HepG2 (cell line): ENCODE data around the gene ANXA11. TPM values are rescaled to one million over a fixed set of nuclear protein-coding genes. Genes with fewer than 3 reads are reported as not detected.

ENCODE experiments used
- ATF1 ChIP-seq: IDR thresholded peaks from 2 replicates; pipeline ENCODE4 v1.6.1; 2016; ENCODE audit warnings: mild to moderate bottlenecking, control low read depth
- CHD2 ChIP-seq: IDR thresholded peaks from 2 replicates; pipeline ENCODE4 v1.6.1; 2011; ENCODE audit warnings: low read depth, low read length, improper control_type of control experiment
- ESRRA ChIP-seq: sonication (generic); formaldehyde crosslinking; IDR thresholded peaks from 2 replicates; pipeline ENCODE4 v1.5.1; 2020; ENCODE audit warnings: mild to moderate bottlenecking, low read depth, missing genetic modification reagents
- GATAD2A ChIP-seq: IDR thresholded peaks from 2 replicates; pipeline ENCODE4 v1.6.1; 2016
- HINFP ChIP-seq: sonication (generic); formaldehyde crosslinking; IDR thresholded peaks from 2 replicates; pipeline ENCODE4 v1.4.0; 2020; ENCODE audit warnings: low read depth, mild to moderate bottlenecking, missing genetic modification reagents
- MYPOP ChIP-seq: sonication (generic); formaldehyde crosslinking; IDR thresholded peaks from 2 replicates; pipeline ENCODE4 v1.8.1; 2023; ENCODE audit warnings: mild to moderate bottlenecking, moderate library complexity, missing genetic modification reagents
- PAXIP1 ChIP-seq: sonication (generic); formaldehyde crosslinking; conservative IDR thresholded peaks from 2 replicates; pipeline ENCODE4 v1.4.0; 2020; ENCODE audit warnings: mild to moderate bottlenecking, missing genetic modification reagents, moderate library complexity
- TFDP1 ChIP-seq: IDR thresholded peaks from 2 replicates; pipeline ENCODE4 v1.6.1; 2016; ENCODE audit warnings: missing compliant biosample characterization, missing genetic modification reagents, borderline replicate concordance
- TMF1 ChIP-seq: sonication (generic); formaldehyde crosslinking; IDR thresholded peaks from 2 replicates; pipeline ENCODE4 v1.8.1; 2022; ENCODE audit warnings: low read depth, missing genetic modification reagents
- ZBTB7B ChIP-seq: sonication (generic); formaldehyde crosslinking; IDR thresholded peaks from 2 replicates; pipeline ENCODE4 v1.4.0; 2020; ENCODE audit warnings: missing genetic modification reagents
- ZFX ChIP-seq: sonication (generic); formaldehyde crosslinking; IDR thresholded peaks from 2 replicates; pipeline ENCODE4 v1.4.0; 2020; ENCODE audit warnings: mild to moderate bottlenecking, low read depth, missing genetic modification reagents, moderate library complexity
- ZNF281 ChIP-seq: sonication (generic); formaldehyde crosslinking; IDR thresholded peaks from 2 replicates; pipeline ENCODE4 v1.4.0; 2020; ENCODE audit warnings: missing genetic modification reagents, borderline replicate concordance
- ZNF292 ChIP-seq: sonication (generic); formaldehyde crosslinking; IDR thresholded peaks from 2 replicates; pipeline ENCODE4 v1.8.1; 2022; ENCODE audit warnings: mild to moderate bottlenecking, low read depth, missing genetic modification reagents, borderline replicate concordance
- ZNF331 ChIP-seq: sonication (generic); formaldehyde crosslinking; IDR thresholded peaks from 2 replicates; pipeline ENCODE4 v1.4.0; 2020; ENCODE audit warnings: missing genetic modification reagents
- ZNF564 ChIP-seq: sonication (generic); formaldehyde crosslinking; IDR thresholded peaks from 2 replicates; pipeline ENCODE4 v1.8.1; 2023; ENCODE audit warnings: mild to moderate bottlenecking, missing genetic modification reagents
- ZNF766 ChIP-seq: sonication (generic); formaldehyde crosslinking; IDR thresholded peaks from 2 replicates; pipeline ENCODE4 v1.5.0; 2020; ENCODE audit warnings: missing genetic modification reagents, borderline replicate concordance
- ZNF773 ChIP-seq: sonication (generic); formaldehyde crosslinking; IDR thresholded peaks from 2 replicates; pipeline ENCODE4 v1.4.0; 2020; ENCODE audit warnings: missing genetic modification reagents, borderline replicate concordance
- ZNF891 ChIP-seq: sonication (generic); formaldehyde crosslinking; IDR thresholded peaks from 2 replicates; pipeline ENCODE4 v1.5.0; 2020; ENCODE audit warnings: mild to moderate bottlenecking, missing genetic modification reagents
- polyA plus RNA-seq, 8 experiments: library from polyadenylated mRNA; depleted of rRNA in 3 of 8; stranded (reverse) in 7 of 8; unstranded in 1 of 8; fragments of >200 nt; fragmentation: Illumina TruSeq in 4 of 8; extraction: Trizol in 4 of 8; gene quantifications; 2 replicates each; pipeline versions ENCODE4 v1.2.1 to v1.2.3, GENCODE V29; 2011 to 2016; ENCODE audit warnings: low read depth in 4 of 8, missing spikeins in 1 of 8, mixed read lengths in 1 of 8; ENCODE audit not compliant: insufficient read depth in 1 of 8
- total RNA-seq, 5 experiments: library from RNA; depleted of rRNA; stranded (reverse); fragments of >200 nt; fragmentation: Illumina TruSeq; extraction: Trizol; gene quantifications; 2 replicates each; pipeline ENCODE4 v1.2.3, GENCODE V29; 2016; ENCODE audit warnings: low read depth in 1 of 5

ANXA11 gene
- total and polyA plus RNA-seq, 2 of the 13 experiments (the other 11 are each of a cell fraction or from before 2014, with no cell fraction given), result 30.6 to 51.5 TPM

GRCh38 chr10:80205477-80206276 lies at the start of gene ANXA11 (continued):
- TF ChIP-seq ZNF281 (CRISPR knock-in tag) (no peak), ZNF766 (CRISPR knock-in tag) (0 out of 2 replicates have a peak, but pooled peaks have one; percentile 37), ZNF773 (CRISPR knock-in tag) (no peak), CHD2 (no peak), ZNF292 (0 out of 2 replicates have a peak, but pooled peaks have one; percentile 44), TFDP1 (CRISPR knock-in tag) (no peak), ESRRA (peak; percentile 91), ZBTB7B (peak; percentile 57), ZNF564 (CRISPR knock-in tag) (0 out of 2 replicates have a peak, but pooled peaks have one; percentile 57), ATF1 (CRISPR knock-in tag) (no peak), ZFX (CRISPR knock-in tag) (peak; percentile 58), ZNF891 (CRISPR knock-in tag) (no peak), ZNF331 (CRISPR knock-in tag) (peak; percentile 13; the same call in 1 of the 2 replicates), TMF1 (CRISPR knock-in tag) (no peak), GATAD2A (peak; percentile 64), HINFP (CRISPR knock-in tag) (peak; percentile 62; the same call in 1 of the 2 replicates), PAXIP1 (CRISPR knock-in tag) (peak; percentile 48; the same call in 1 of the 2 replicates), MYPOP (CRISPR knock-in tag) (peak; percentile 74; the same call in 1 of the 2 replicates)
